Stimulated activated CD8-positive, alpha-beta memory T cell treated with anti-CD3 and anti-CD28 coated beads, Interleukin-7, amount 100 ng/mL, for 48 hours (primary cell): ENCODE measurements around the gene SCLY.

Experiments used
- DNase-seq, 2 donors: peaks; one replicate each; pipeline ENCODE4 v3.0.0-alpha.2; 2020; ENCODE audit warnings: low read depth in 1 of 2; ENCODE audit errors: extremely low read depth in 1 of 2

Gene SCLY

GRCh38 chr2:238069021-238069709, 8.4 kb downstream of the SCLY start:
- DNase-seq = no peak

- DNase-seq = no peak
These were observed 9.1 kb downstream of the SCLY start for GRCh38 chr2:238069877-238070276.

GRCh38 chr2:238075397-238075796, 14.6 kb downstream of the SCLY start:
- DNase-seq = no peak

GRCh38 chr2:238077292-238077691, 16.5 kb downstream of the SCLY start:
- no peak for DNase-seq

GRCh38 chr2:238079874-238080327, 19.1 kb downstream of the SCLY start:
- no peak for DNase-seq

GRCh38 chr2:238080518-238080917, 19.7 kb downstream of the SCLY start:
- no peak for DNase-seq

- DNase-seq = no peak
These were observed 20.3 kb downstream of the SCLY start for GRCh38 chr2:238081150-238081549.

GRCh38 chr2:238081561-238081960, 20.8 kb downstream of the SCLY start:
- DNase-seq = no peak

- no peak for DNase-seq
These were observed 21.4 kb downstream of the SCLY start for GRCh38 chr2:238082151-238082550.

GRCh38 chr2:238082827-238083226, 22.0 kb downstream of the SCLY start:
- DNase-seq = no peak

- no peak for DNase-seq
These were observed 23.1 kb downstream of the SCLY start for GRCh38 chr2:238083919-238084318.

- no peak for DNase-seq
These were observed 24.0 kb downstream of the SCLY start for GRCh38 chr2:238084761-238085160.

- DNase-seq = no peak
These were observed 25.1 kb downstream of the SCLY start for GRCh38 chr2:238085899-238086298.

- no peak for DNase-seq
These were observed 26.4 kb downstream of the SCLY start for GRCh38 chr2:238087211-238087610.

- DNase-seq = no peak
These were observed 30.1 kb downstream of the SCLY start for GRCh38 chr2:238090887-238091286.

- no peak for DNase-seq
These were observed 30.7 kb downstream of the SCLY start for GRCh38 chr2:238091436-238092060.

GRCh38 chr2:238092486-238093035, 31.8 kb downstream of the SCLY start:
- no peak for DNase-seq

GRCh38 chr2:238093181-238094140, 32.7 kb downstream of the SCLY start:
- no peak for DNase-seq

- no peak for DNase-seq
These were observed 33.7 kb downstream of the SCLY start for GRCh38 chr2:238094438-238095022.

GRCh38 chr2:238095143-238095542, 34.3 kb downstream of the SCLY start:
- DNase-seq = no peak
